Esophagus muscularis mucosa (tissue), 4 donors: ENCODE data around the gene MTMR12. TPM values are rescaled to one million over a fixed set of nuclear protein-coding genes. Genes with fewer than 3 reads are reported as not detected.

ENCODE experiments used
- DNase-seq: peaks from one replicate; pipeline ENCODE4 v3.0.0-alpha.2; 2017; ENCODE audit errors: extremely low spot score
- H3K27ac ChIP-seq, 4 donors: fragments of 200-600 bp; sonication (generic); replicated peaks in 1 of 4; 1 replicate in 3 of 4; 2 replicates in 1 of 4; pipeline ENCODE4 v1.5.1; 2016 to 2019; ENCODE audit warnings: mild to moderate bottlenecking in 1 of 4
- H3K27me3 ChIP-seq, 4 donors: fragments of 200-600 bp; sonication (generic); one replicate each; pipeline versions ENCODE4 v1.5.1 to v1.6.0; 2016 to 2019
- H3K36me3 ChIP-seq, 4 donors: fragments of 200-600 bp; sonication (generic); one replicate each; pipeline ENCODE4 v1.5.1; 2016 to 2019
- H3K4me1 ChIP-seq, 4 donors: fragments of 200-600 bp; sonication (generic); one replicate each; pipeline ENCODE4 v1.5.1; 2016 to 2019
- H3K4me3 ChIP-seq, 4 donors: fragments of 200-600 bp; sonication (generic); 1 replicate in 2 of 4; 2 replicates in 2 of 4; pipeline ENCODE4 v1.5.1; 2016 to 2019; ENCODE audit warnings: mild to moderate bottlenecking in 4 of 4, moderate library complexity in 1 of 4
- H3K9me3 ChIP-seq, 4 donors: fragments of 200-600 bp; sonication (generic); 1 replicate in 3 of 4; 2 replicates in 1 of 4; pipeline ENCODE4 v1.5.1; 2016 to 2019
- CTCF ChIP-seq, 3 experiments: fragments of 200-600 bp in 2 of 3; fragments of 450-650 bp in 1 of 3; sonication (generic) in 2 of 3; IDR thresholded peaks; one replicate each; pipeline ENCODE4 v1.5.1; 2017 to 2019; ENCODE audit warnings: antibody characterized with exemption in 3 of 3, mild to moderate bottlenecking in 2 of 3, moderate library complexity in 1 of 3
- EP300 ChIP-seq: sonication (generic); formaldehyde crosslinking; IDR thresholded peaks from one replicate; pipeline ENCODE4 v1.6.1; 2017; ENCODE audit warnings: antibody characterized with exemption
- POLR2A ChIP-seq: fragments of 450-650 bp; IDR thresholded peaks from one replicate; pipeline ENCODE4 v1.6.1; 2017; ENCODE audit warnings: antibody characterized with exemption, moderate library complexity, mild to moderate bottlenecking, low read depth
- POLR2AphosphoS5 ChIP-seq, 2 donors: sonication (generic); formaldehyde crosslinking; IDR thresholded peaks; one replicate each; pipeline ENCODE4 v1.6.1; 2017; ENCODE audit warnings: antibody characterized with exemption in 2 of 2
- WGBS: methylation state at CpG from one replicate; pipeline ENCODE4 v1.1.5; 2018; 5-methylcytosine and 5-hydroxymethylcytosine counted together
- intact Hi-C: fragments of 100-400 bp; cut with DNase I; formaldehyde crosslinking; loops from one replicate; pipeline ENCODE4 v1.15.1; 2023
- total RNA-seq, 4 donors: library from RNA; depleted of rRNA; stranded (reverse); fragments of >200 nt; gene quantifications; one replicate each; pipeline versions ENCODE4 v1.1.0 to v1.2.1, GENCODE V29; 2016

Gene MTMR12
- total RNA-seq, 4 donors from 2014 or later: 49.9 to 94.0 (median 63.8) TPM

DNA sequence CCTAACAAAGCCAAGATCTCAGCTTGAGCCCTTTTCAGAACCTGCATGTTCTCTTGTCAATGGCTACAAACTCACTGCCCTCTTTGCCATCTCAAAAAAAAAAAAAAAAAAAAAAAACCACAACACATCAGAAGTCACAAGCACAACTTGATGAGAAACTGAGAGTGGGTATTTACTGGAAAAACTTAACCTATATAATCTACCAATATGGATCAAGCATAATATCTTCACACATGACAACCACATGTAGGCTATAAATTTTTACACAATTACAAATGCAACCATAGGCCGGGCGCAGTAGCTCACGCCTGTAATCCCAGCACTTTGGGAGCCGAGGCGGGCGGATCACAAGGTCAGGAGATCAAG, 9.0 kb downstream of the MTMR12 start:
- peaks cover 21 to 72% (median 57%) of the 10 kb centered on the region in 4 donors for H3K4me1 ChIP-seq
- no peaks in the 10 kb centered on the region for H3K9me3 ChIP-seq
- H3K36me3 ChIP-seq: peaks cover 0 to 10% (median 0%) of the 10 kb centered on the region in 4 donors
- 92% methylated on average over 6 of the region's 6 CpGs for WGBS
- no peaks in the 10 kb centered on the region for H3K27me3 ChIP-seq
- no peak overlapping the region for H3K4me3 ChIP-seq
- no peak overlapping the region for H3K27ac ChIP-seq
- no peak for DNase-seq
- TF ChIP-seq EP300 (no peak), POLR2AphosphoS5 (IDR thresholded peaks at IDR 0.05) (no peak), CTCF (IDR thresholded peaks at IDR 0.05) (no peak), POLR2A (no peak)
- intact Hi-C loops: no loop called here

DNA sequence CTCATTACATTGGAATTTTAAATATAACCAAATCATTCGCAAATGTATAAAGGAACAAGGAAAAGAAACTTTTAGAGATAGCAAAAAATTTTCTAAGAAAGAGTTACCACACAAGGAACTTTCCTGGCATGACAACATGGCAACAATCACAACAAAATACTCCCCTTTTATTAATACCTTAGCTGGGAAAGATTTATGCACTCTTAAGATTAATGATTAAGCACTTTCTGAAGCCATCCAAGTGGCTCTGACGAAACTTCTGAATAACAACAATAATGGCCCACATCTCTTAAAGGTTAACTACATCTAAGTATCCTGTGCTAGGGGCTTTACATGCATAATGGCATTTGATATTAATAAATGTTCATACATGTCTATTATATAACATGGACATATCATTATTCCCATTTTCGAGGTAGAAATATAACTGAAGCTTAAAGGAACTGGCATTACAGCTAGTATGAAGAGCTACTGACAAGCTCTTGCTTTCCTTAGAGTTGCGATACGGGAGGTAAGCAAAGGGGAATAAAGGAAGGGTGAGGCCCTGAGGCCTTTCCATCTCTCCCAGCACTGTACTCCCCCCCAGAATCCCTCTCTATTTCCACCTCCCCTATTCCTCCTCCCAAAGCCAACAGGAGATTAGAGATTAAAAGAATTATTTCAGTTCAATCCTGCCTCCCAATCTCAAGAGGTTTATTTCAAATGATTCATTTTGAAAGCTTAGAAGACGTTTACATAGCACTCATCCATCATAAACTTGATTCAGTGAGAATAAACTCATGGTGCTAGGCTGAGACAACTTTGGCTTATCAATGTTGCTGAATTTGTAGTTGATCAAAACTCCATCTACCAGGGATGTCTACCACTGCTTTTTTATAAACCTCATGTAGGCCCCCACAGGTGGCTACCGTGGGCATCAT, 9.6 kb downstream of the MTMR12 start:
- intact Hi-C loops: no loop called here
- 67% methylated on average over 7 of the region's 7 CpGs for WGBS
- DNase-seq: no peak
- TF ChIP-seq POLR2A (no peak), EP300 (no peak), CTCF (IDR thresholded peaks at IDR 0.05) (no peak)
- H3K27ac ChIP-seq: peak overlapping the region in 3 of 4 donors; percentile 26 to 58 (median 56)
- H3K4me3 ChIP-seq: no peak overlapping the region
- peaks cover 19 to 72% (median 56%) of the 10 kb centered on the region in 4 donors for H3K4me1 ChIP-seq
- peaks cover 0 to 10% (median 0%) of the 10 kb centered on the region in 4 donors for H3K36me3 ChIP-seq
- no peaks in the 10 kb centered on the region for H3K9me3 ChIP-seq
- H3K27me3 ChIP-seq: no peaks in the 10 kb centered on the region

GRCh38 chr5:32301891-32302290, 10.8 kb downstream of the MTMR12 start:
- H3K4me3 ChIP-seq: no peak overlapping the region
- no peak for TF ChIP-seq CTCF (IDR thresholded peaks at IDR 0.05)
- TF ChIP-seq POLR2A: no peak
- no peak overlapping the region for H3K27ac ChIP-seq
- H3K36me3 ChIP-seq: peaks cover 0 to 10% (median 0%) of the 10 kb centered on the region in 4 donors
- no peaks in the 10 kb centered on the region for H3K27me3 ChIP-seq
- H3K9me3 ChIP-seq: no peaks in the 10 kb centered on the region
- DNase-seq: no peak
- intact Hi-C loops: no loop called here
- 91% methylated on average over 2 of the region's 2 CpGs for WGBS
- peaks cover 22 to 72% (median 55%) of the 10 kb centered on the region in 4 donors for H3K4me1 ChIP-seq

- no peaks in the 10 kb centered on the region for H3K27me3 ChIP-seq
- DNase-seq: no peak
- no peak for TF ChIP-seq POLR2AphosphoS5 (IDR thresholded peaks at IDR 0.05)
- TF ChIP-seq EP300: no peak
- no peak for TF ChIP-seq CTCF (IDR thresholded peaks at IDR 0.05)
- no peaks in the 10 kb centered on the region for H3K9me3 ChIP-seq
- WGBS: 98% methylated on average over 4 of the region's 4 CpGs
- H3K27ac ChIP-seq: no peak overlapping the region
- no peak overlapping the region for H3K4me3 ChIP-seq
- peaks cover 0 to 31% (median 3%) of the 10 kb centered on the region in 4 donors for H3K36me3 ChIP-seq
- H3K4me1 ChIP-seq: peaks cover 35 to 72% (median 57%) of the 10 kb centered on the region in 4 donors
- intact Hi-C loops: no loop called here
These were observed 13.6 kb downstream of the MTMR12 start for GRCh38 chr5:32299059-32299677.
